Naive B cell (primary cell): Measurements from ENCODE around the gene LTBP1. TPM values are rescaled to one million over a fixed set of nuclear protein-coding genes. Genes with fewer than 3 reads are reported as not detected.

ENCODE experiments used
- ATAC-seq, 2 donors: fragments of 150-1000 bp; cut with Tn5 transposase; 2 replicates each; pipeline ENCODE4 v1.10.0; 2021; ENCODE audit warnings: low read depth in 2 of 2, mild to moderate bottlenecking in 2 of 2, moderate library complexity in 2 of 2
- DNase-seq: peaks from one replicate; pipeline ENCODE4 v3.0.0; 2022
- H3K27ac Mint-ChIP-seq, 6 donors: one replicate each; pipeline ENCODE4 v1.8.0; 2020 to 2022; ENCODE audit warnings: mild to moderate bottlenecking in 6 of 6, mixed read lengths in 6 of 6, moderate library complexity in 5 of 6, inconsistent platforms in 2 of 6
- H3K27me3 Mint-ChIP-seq, 3 donors: one replicate each; pipeline ENCODE4 v1.8.0; 2021 to 2022; ENCODE audit warnings: mixed read lengths in 3 of 3, mild to moderate bottlenecking in 1 of 3
- H3K36me3 Mint-ChIP-seq, 2 donors: one replicate each; pipeline ENCODE4 v1.8.0; 2020 to 2022; ENCODE audit warnings: mixed read lengths in 2 of 2, inconsistent platforms in 1 of 2, mild to moderate bottlenecking in 1 of 2
- H3K4me1 Mint-ChIP-seq, 3 donors: one replicate each; pipeline ENCODE4 v1.8.0; 2020 to 2022; ENCODE audit warnings: mixed read lengths in 3 of 3, inconsistent platforms in 1 of 3, mild to moderate bottlenecking in 1 of 3, moderate library complexity in 1 of 3
- H3K4me3 Mint-ChIP-seq, 8 donors: one replicate each; pipeline ENCODE4 v1.8.0; 2020 to 2022; ENCODE audit warnings: mild to moderate bottlenecking in 8 of 8, mixed read lengths in 8 of 8, moderate library complexity in 8 of 8, inconsistent platforms in 2 of 8
- H3K9me3 Mint-ChIP-seq, 7 donors: one replicate each; pipeline ENCODE4 v1.8.0; 2020 to 2022; ENCODE audit warnings: mixed read lengths in 7 of 7, mild to moderate bottlenecking in 5 of 7, inconsistent platforms in 2 of 7, moderate library complexity in 1 of 7
- polyA plus RNA-seq, 6 donors: library from polyadenylated mRNA; unstranded; fragments of 300-500 nt; fragmentation: Illumina TruSeq; gene quantifications; one replicate each; pipeline ENCODE4 v1.2.3, GENCODE V29; 2021; ENCODE audit warnings: low read depth in 6 of 6

LTBP1 gene
- polyA plus RNA-seq, 6 donors from 2014 or later: 0.43 to 2.0 (median 0.92) TPM; not detected in 1

GRCh38 chr2:33009249-33009648 lies 62.5 kb downstream of the LTBP1 start:
- H3K27ac Mint-ChIP-seq: no peak overlapping the region
- no peaks in the 10 kb centered on the region for H3K9me3 Mint-ChIP-seq
- H3K27me3 Mint-ChIP-seq: peaks cover 4 to 22% (median 9%) of the 10 kb centered on the region in 3 donors
- H3K4me3 Mint-ChIP-seq: no peak overlapping the region
- no peaks in the 10 kb centered on the region for H3K4me1 Mint-ChIP-seq
- no peak for DNase-seq
- ATAC-seq: no peak
- H3K36me3 Mint-ChIP-seq: no peaks in the 10 kb centered on the region

- no peak for ATAC-seq
- Mint-ChIP-seq H3K9me3 (no peaks in the 10 kb centered on the region), H3K36me3 (no peaks in the 10 kb centered on the region), H3K4me3 (no peak overlapping the region), H3K27me3 (peaks cover 9 to 23% (median 9%) of the 10 kb centered on the region in 3 donors), H3K27ac (no peak overlapping the region), H3K4me1 (no peaks in the 10 kb centered on the region)
- no peak for DNase-seq
Observed at GRCh38 chr2:33011373-33011772, 64.6 kb downstream of the LTBP1 start.

- no peak overlapping the region for H3K27ac Mint-ChIP-seq
- H3K4me3 Mint-ChIP-seq: no peak overlapping the region
- H3K4me1 Mint-ChIP-seq: no peaks in the 10 kb centered on the region
- no peak for DNase-seq
- peaks cover 9 to 23% (median 9%) of the 10 kb centered on the region in 3 donors for H3K27me3 Mint-ChIP-seq
- no peaks in the 10 kb centered on the region for H3K36me3 Mint-ChIP-seq
- ATAC-seq: no peak
- H3K9me3 Mint-ChIP-seq: no peaks in the 10 kb centered on the region
Observed at GRCh38 chr2:33011941-33012340, 65.2 kb downstream of the LTBP1 start.

- H3K27me3 Mint-ChIP-seq: peaks cover 4 to 22% (median 9%) of the 10 kb centered on the region in 3 donors
- no peak overlapping the region for H3K4me3 Mint-ChIP-seq
Observed at GRCh38 chr2:33013684-33014110, 66.9 kb downstream of the LTBP1 start.

GRCh38 chr2:33014268-33014667 lies 67.5 kb downstream of the LTBP1 start:
- H3K27me3 Mint-ChIP-seq: peaks cover 0 to 17% (median 9%) of the 10 kb centered on the region in 3 donors
- no peaks in the 10 kb centered on the region for H3K9me3 Mint-ChIP-seq
- no peaks in the 10 kb centered on the region for H3K36me3 Mint-ChIP-seq
- DNase-seq: no peak
- H3K4me3 Mint-ChIP-seq: no peak overlapping the region
- H3K4me1 Mint-ChIP-seq: no peaks in the 10 kb centered on the region
- no peak overlapping the region for H3K27ac Mint-ChIP-seq
- no peak for ATAC-seq

More at GRCh38 chr2:33013684-33014110, 66.9 kb downstream of the LTBP1 start:
- no peaks in the 10 kb centered on the region for H3K36me3 Mint-ChIP-seq
- no peaks in the 10 kb centered on the region for H3K9me3 Mint-ChIP-seq
- no peak overlapping the region for H3K27ac Mint-ChIP-seq
- DNase-seq (no peak), ATAC-seq (no peak)
- H3K4me1 Mint-ChIP-seq: no peaks in the 10 kb centered on the region

GRCh38 chr2:33015421-33016142 lies 68.8 kb downstream of the LTBP1 start:
- H3K4me1 Mint-ChIP-seq: no peaks in the 10 kb centered on the region
- peak overlapping the region in 1 of 6 donors; percentile 27 for H3K27ac Mint-ChIP-seq
- no peak overlapping the region for H3K4me3 Mint-ChIP-seq
- no peaks in the 10 kb centered on the region for H3K36me3 Mint-ChIP-seq
- peaks cover 0 to 11% (median 10%) of the 10 kb centered on the region in 3 donors for H3K27me3 Mint-ChIP-seq
- ATAC-seq (no peak), DNase-seq (no peak)
- no peaks in the 10 kb centered on the region for H3K9me3 Mint-ChIP-seq

GRCh38 chr2:33018271-33018670 lies 71.5 kb downstream of the LTBP1 start:
- Mint-ChIP-seq H3K4me1 (no peaks in the 10 kb centered on the region), H3K27me3 (peaks cover 20 to 25% (median 22%) of the 10 kb centered on the region in 3 donors), H3K36me3 (no peaks in the 10 kb centered on the region), H3K4me3 (no peak overlapping the region), H3K9me3 (no peaks in the 10 kb centered on the region), H3K27ac (no peak overlapping the region)
- DNase-seq (no peak), ATAC-seq (no peak)

- DNase-seq (no peak), ATAC-seq (no peak)
- Mint-ChIP-seq H3K4me3 (no peak overlapping the region), H3K36me3 (no peaks in the 10 kb centered on the region), H3K27ac (no peak overlapping the region), H3K27me3 (peaks cover 30 to 34% (median 34%) of the 10 kb centered on the region in 3 donors), H3K9me3 (peaks cover 0 to 11% (median 7%) of the 10 kb centered on the region in 7 donors), H3K4me1 (no peaks in the 10 kb centered on the region)
Observed at GRCh38 chr2:33019796-33020195, 73.0 kb downstream of the LTBP1 start.

GRCh38 chr2:33020883-33021282 lies 74.1 kb downstream of the LTBP1 start:
- Mint-ChIP-seq H3K27ac (no peak overlapping the region), H3K9me3 (peaks cover 0 to 12% (median 7%) of the 10 kb centered on the region in 7 donors), H3K4me3 (no peak overlapping the region), H3K4me1 (no peaks in the 10 kb centered on the region), H3K36me3 (no peaks in the 10 kb centered on the region), H3K27me3 (peaks cover 30 to 34% (median 33%) of the 10 kb centered on the region in 3 donors)
- ATAC-seq: no peak
- DNase-seq: no peak

- H3K36me3 Mint-ChIP-seq: no peaks in the 10 kb centered on the region
- peak overlapping the region in 1 of 6 donors; percentile 72 for H3K27ac Mint-ChIP-seq
- H3K27me3 Mint-ChIP-seq: peaks cover 30 to 34% (median 33%) of the 10 kb centered on the region in 3 donors
- H3K9me3 Mint-ChIP-seq: peaks cover 0 to 12% (median 7%) of the 10 kb centered on the region in 7 donors
- no peak overlapping the region for H3K4me3 Mint-ChIP-seq
- no peak for ATAC-seq
- H3K4me1 Mint-ChIP-seq: no peaks in the 10 kb centered on the region
- DNase-seq: no peak
Observed at GRCh38 chr2:33021542-33022227, 74.9 kb downstream of the LTBP1 start.

- no peaks in the 10 kb centered on the region for H3K4me1 Mint-ChIP-seq
- peaks cover 0 to 12% (median 7%) of the 10 kb centered on the region in 7 donors for H3K9me3 Mint-ChIP-seq
- DNase-seq: no peak
- no peak for ATAC-seq
- H3K36me3 Mint-ChIP-seq: no peaks in the 10 kb centered on the region
- no peak overlapping the region for H3K27ac Mint-ChIP-seq
- no peak overlapping the region for H3K4me3 Mint-ChIP-seq
- peaks cover 30 to 34% (median 33%) of the 10 kb centered on the region in 3 donors for H3K27me3 Mint-ChIP-seq
Observed at GRCh38 chr2:33022395-33022985, 75.7 kb downstream of the LTBP1 start.

GRCh38 chr2:33022989-33023727 lies 76.4 kb downstream of the LTBP1 start:
- Mint-ChIP-seq H3K27ac (no peak overlapping the region), H3K27me3 (peaks cover 30 to 34% (median 33%) of the 10 kb centered on the region in 3 donors), H3K9me3 (peaks cover 0 to 12% (median 7%) of the 10 kb centered on the region in 7 donors), H3K36me3 (no peaks in the 10 kb centered on the region), H3K4me1 (no peaks in the 10 kb centered on the region), H3K4me3 (no peak overlapping the region)
- ATAC-seq (no peak), DNase-seq (no peak)
